Tibial artery (tissue), 4 donors: Measurements from ENCODE around the gene TEKT3.

Source experiments
- DNase-seq, 2 donors: peaks; one replicate each; pipeline ENCODE4 v3.0.0-alpha.2; 2019
- H3K27ac ChIP-seq, 2 donors: fragments of 200-600 bp; sonication (generic) in 1 of 2; 1 replicate in 1 of 2; 2 replicates in 1 of 2; pipeline ENCODE4 v1.5.1; 2018 to 2019; ENCODE audit warnings: mild to moderate bottlenecking in 1 of 2
- H3K27me3 ChIP-seq, 2 donors: fragments of 200-600 bp; sonication (generic) in 1 of 2; one replicate each; pipeline versions ENCODE4 v1.5.1 to v1.6.0; 2016 to 2019
- H3K36me3 ChIP-seq, 3 donors: fragments of 200-600 bp; sonication (generic) in 2 of 3; one replicate each; pipeline ENCODE4 v1.5.1; 2016 to 2019; ENCODE audit warnings: mild to moderate bottlenecking in 2 of 3
- H3K4me1 ChIP-seq, 4 donors: fragments of 200-600 bp; sonication (generic) in 2 of 4; 1 replicate in 3 of 4; 2 replicates in 1 of 4; pipeline ENCODE4 v1.5.1; 2016 to 2019
- H3K4me3 ChIP-seq, 2 donors: fragments of 200-600 bp; sonication (generic) in 1 of 2; 1 replicate in 1 of 2; 2 replicates in 1 of 2; pipeline ENCODE4 v1.5.1; 2018 to 2019; ENCODE audit warnings: mild to moderate bottlenecking in 2 of 2
- H3K9me3 ChIP-seq, 3 donors: fragments of 200-600 bp; sonication (generic) in 1 of 3; one replicate each; pipeline ENCODE4 v1.5.1; 2016 to 2019
- intact Hi-C: fragments of 100-400 bp; cut with DNase I; formaldehyde crosslinking; loops from one replicate; pipeline ENCODE4 v1.15.0; 2023; ENCODE audit warnings: low total_unique reads
- TF ChIP-seq, protein P1 (sequence below), 2 experiments: fragments of 200-600 bp in 1 of 2; fragments of 450-650 bp in 1 of 2; IDR thresholded peaks; one replicate each; pipeline ENCODE4 v1.5.1; 2017 to 2019; ENCODE audit warnings: antibody characterized with exemption in 2 of 2, mild to moderate bottlenecking in 1 of 2, moderate library complexity in 1 of 2

TEKT3 gene

DNA sequence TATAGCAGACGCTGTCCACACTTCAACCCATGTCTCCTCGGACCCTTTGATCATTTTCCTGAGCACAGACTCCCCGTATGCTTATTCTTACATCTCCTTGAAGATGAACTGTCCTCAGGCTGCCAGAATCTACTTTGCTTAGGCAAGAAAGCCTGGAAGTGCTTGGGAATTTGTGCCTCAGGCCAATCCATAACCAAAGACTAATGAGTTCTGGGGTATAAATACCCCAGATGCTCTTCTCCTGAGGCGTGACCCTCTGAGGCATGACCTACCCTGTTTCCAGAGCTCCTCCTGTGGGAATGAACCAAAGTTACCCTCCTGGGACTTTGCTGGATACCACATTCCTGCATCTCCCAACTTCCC is 10.1 kb upstream of the TEKT3 start:
- Histone ChIP-seq H3K27me3 (no peaks in the 10 kb centered on the region), H3K27ac (peak overlapping the region; percentile 31 to 43), H3K4me3 (no peak overlapping the region), H3K9me3 (no peaks in the 10 kb centered on the region), H3K4me1 (peaks cover 0 to 4% (median 0%) of the 10 kb centered on the region in 4 donors), H3K36me3 (no peaks in the 10 kb centered on the region)
- TF ChIP-seq, protein P1, sequence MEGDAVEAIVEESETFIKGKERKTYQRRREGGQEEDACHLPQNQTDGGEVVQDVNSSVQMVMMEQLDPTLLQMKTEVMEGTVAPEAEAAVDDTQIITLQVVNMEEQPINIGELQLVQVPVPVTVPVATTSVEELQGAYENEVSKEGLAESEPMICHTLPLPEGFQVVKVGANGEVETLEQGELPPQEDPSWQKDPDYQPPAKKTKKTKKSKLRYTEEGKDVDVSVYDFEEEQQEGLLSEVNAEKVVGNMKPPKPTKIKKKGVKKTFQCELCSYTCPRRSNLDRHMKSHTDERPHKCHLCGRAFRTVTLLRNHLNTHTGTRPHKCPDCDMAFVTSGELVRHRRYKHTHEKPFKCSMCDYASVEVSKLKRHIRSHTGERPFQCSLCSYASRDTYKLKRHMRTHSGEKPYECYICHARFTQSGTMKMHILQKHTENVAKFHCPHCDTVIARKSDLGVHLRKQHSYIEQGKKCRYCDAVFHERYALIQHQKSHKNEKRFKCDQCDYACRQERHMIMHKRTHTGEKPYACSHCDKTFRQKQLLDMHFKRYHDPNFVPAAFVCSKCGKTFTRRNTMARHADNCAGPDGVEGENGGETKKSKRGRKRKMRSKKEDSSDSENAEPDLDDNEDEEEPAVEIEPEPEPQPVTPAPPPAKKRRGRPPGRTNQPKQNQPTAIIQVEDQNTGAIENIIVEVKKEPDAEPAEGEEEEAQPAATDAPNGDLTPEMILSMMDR (IDR thresholded peaks at IDR 0.05), result no peak
- intact Hi-C loops, result no loop called here
- no peak for DNase-seq

DNA sequence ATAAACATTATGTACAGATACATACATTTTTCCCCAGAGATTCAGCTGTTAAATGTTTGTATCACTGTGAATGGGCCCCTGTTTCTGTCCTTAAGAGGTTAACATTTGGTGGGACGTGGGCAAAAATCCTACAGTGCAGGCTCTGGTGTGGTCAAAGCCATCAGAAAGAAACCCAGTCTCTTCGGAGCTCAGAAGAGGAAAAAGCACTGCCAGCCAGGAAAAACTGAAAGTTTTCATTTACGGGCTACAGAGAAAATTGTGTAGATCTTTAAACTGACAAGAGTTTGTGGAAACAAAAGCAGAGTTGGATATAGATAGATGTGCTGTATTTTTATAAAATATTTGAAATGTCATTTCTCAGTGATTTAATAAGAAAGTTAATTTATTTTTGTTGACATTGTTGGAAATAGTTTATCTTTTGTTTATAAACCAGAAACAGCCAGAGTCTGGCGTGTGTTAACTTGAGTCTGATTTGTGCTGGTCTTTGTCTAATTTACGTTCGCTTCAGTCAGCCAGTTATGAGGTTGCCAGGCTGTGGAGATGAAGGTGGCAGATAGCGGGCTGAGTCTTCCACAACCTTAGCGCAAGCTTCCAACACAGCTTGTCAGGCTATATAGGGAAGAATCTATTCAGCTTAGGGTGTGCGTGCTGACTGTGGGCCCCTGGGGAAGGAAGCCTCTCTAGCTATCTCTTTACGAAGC is 9.5 kb upstream of the TEKT3 start:
- DNase-seq, result peak in 1 of 2 donors; percentile 22
- TF ChIP-seq, protein P1 (IDR thresholded peaks at IDR 0.05), result no peak
- Histone ChIP-seq H3K27ac (peak overlapping the region in 1 of 2 donors; percentile 43), H3K36me3 (no peaks in the 10 kb centered on the region), H3K4me3 (no peak overlapping the region), H3K4me1 (peaks cover 0 to 4% (median 0%) of the 10 kb centered on the region in 4 donors), H3K9me3 (no peaks in the 10 kb centered on the region), H3K27me3 (no peaks in the 10 kb centered on the region)
- intact Hi-C loops, result no loop called here

DNA sequence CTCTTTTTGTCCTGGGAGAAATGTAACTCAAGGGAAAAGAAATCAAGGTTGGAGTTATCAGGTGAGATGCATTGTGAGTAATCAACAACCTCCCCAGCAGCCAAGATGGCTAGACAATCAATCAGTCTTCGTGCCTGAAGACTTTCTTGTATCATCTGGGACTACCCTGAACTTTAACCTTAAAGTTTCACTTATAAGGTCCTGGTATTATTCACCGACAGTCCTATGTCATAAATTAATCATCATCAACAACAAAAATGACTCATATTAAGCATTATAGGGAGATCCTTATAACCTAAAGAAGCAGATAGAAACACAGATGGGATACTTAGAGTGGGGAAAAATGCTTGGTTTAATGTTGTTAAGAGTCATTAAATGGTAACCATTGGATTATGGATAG is 7.7 kb upstream of the TEKT3 start:
- no peak overlapping the region for H3K4me3 ChIP-seq
- no peak for DNase-seq
- peaks cover 0 to 4% (median 0%) of the 10 kb centered on the region in 4 donors for H3K4me1 ChIP-seq
- TF ChIP-seq, protein P1 (IDR thresholded peaks at IDR 0.05), result no peak
- intact Hi-C loops, result no loop called here
- peaks cover 0 to 5% of the 10 kb centered on the region in 2 donors for H3K27me3 ChIP-seq
- no peaks in the 10 kb centered on the region for H3K36me3 ChIP-seq
- H3K27ac ChIP-seq, result no peak overlapping the region
- no peaks in the 10 kb centered on the region for H3K9me3 ChIP-seq

DNA sequence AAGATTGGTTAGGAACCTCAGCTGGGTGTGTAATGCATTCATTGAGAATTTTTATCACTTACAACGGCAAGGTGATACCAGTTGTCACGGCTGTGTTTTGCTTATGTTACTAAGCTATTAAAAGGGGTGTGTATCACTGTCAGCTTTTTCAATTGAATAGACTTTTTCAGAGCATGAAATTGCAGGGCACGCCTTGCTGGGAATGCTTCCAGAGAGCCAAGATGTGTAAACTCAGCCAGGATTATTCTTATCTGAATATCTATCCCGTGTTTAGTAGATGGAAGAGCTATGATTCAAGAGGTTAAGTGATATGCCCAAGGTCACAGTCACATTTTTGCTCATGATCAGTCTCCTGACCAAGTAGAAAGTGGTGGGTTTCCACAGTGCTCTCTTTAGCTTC is 6.6 kb upstream of the TEKT3 start:
- Histone ChIP-seq H3K36me3 (no peaks in the 10 kb centered on the region), H3K9me3 (no peaks in the 10 kb centered on the region), H3K4me3 (no peak overlapping the region), H3K27me3 (peaks cover 0 to 5% of the 10 kb centered on the region in 2 donors), H3K4me1 (peaks cover 0 to 4% (median 0%) of the 10 kb centered on the region in 4 donors), H3K27ac (no peak overlapping the region)
- TF ChIP-seq, protein P1 (IDR thresholded peaks at IDR 0.05), result no peak
- peak in 1 of 2 donors; percentile 29 for DNase-seq
- intact Hi-C loops, result no loop called here

DNA sequence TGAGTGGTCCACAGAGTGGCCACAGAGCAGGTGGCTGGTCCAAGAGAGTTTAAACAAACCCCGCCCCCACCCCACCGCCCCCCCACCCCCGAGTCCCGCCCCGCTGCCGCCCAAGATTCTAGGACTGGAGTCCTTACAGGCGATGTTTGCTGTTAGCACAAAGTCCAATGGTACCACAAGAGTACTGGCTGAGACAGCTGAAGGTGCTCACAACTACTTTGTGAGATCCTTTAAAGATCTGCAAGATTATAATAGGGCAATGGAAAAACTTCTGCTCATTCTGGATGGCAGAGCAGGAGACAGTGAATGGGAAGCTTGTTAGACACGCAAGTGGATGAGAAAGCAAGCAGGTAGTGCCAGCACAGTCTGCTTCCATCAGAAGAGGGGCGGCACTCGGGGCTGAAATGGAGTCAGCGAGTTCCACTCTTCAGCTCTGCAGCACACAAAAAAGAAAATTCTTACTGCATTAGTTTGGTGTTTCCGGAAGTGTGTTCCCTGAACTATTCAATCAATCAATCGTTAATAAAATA is 4.7 kb upstream of the TEKT3 start:
- intact Hi-C loops, result no loop called here
- no peak for DNase-seq
- TF ChIP-seq, protein P1 (IDR thresholded peaks at IDR 0.05), result no peak
- H3K36me3 ChIP-seq, result no peaks in the 10 kb centered on the region
- H3K27me3 ChIP-seq, result peaks cover 0 to 14% of the 10 kb centered on the region in 2 donors
- no peak overlapping the region for H3K27ac ChIP-seq
- H3K9me3 ChIP-seq, result no peaks in the 10 kb centered on the region
- no peak overlapping the region for H3K4me3 ChIP-seq
- peaks cover 0 to 11% (median 4%) of the 10 kb centered on the region in 4 donors for H3K4me1 ChIP-seq
